PFSK-1 (cell line): ENCODE results near the gene HMCN2.

ENCODE experiments used
- POLR2AphosphoS5 ChIP-seq: IDR thresholded peaks from 2 replicates; pipeline ENCODE4 v1.6.1; 2012; ENCODE audit warnings: low read depth, mild to moderate bottlenecking, control low read depth, low read length, moderate library complexity
- SIN3A ChIP-seq: IDR thresholded peaks from 2 replicates; pipeline ENCODE4 v1.6.1; 2012; ENCODE audit warnings: mild to moderate bottlenecking, low read length, moderate library complexity, borderline replicate concordance; ENCODE audit not compliant: insufficient read depth
- TAF1 ChIP-seq: IDR thresholded peaks from 2 replicates; pipeline ENCODE4 v1.6.1; 2012; ENCODE audit warnings: low read length, control low read depth, borderline replicate concordance; ENCODE audit not compliant: insufficient read depth

DNA sequence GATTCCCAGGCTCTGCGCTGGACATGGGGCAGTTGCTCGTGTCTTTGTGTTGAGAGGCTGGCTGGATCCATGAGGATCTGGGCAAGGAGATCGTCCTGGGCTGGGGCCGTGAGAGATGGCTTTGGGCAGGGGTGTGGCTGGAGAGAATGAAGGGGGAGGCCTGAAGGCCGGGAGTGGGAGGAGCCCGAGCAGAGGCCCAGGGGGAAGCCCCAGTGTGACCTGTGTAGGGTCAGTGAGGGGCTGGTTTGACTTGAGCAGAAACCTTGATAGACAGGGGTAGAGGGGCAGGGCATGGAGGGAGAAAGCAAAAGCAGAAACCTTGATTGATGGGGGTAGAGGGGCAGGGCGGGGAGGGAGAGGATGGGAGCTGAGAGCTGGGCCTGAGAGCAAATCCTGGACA lies 124.8 kb downstream of the HMCN2 start:
- no peak for TF ChIP-seq POLR2AphosphoS5
- TF ChIP-seq SIN3A: no peak
- TF ChIP-seq TAF1: no peak
